Heart right ventricle (tissue), 16 donors: ENCODE data around the gene SUPT4H1. TPM values are rescaled to one million over a fixed set of nuclear protein-coding genes. Genes with fewer than 3 reads are reported as not detected.

Source experiments
- ATAC-seq, 8 donors: fragments of 200-7000 bp; cut with Tn5 transposase; one replicate each; pipeline ENCODE4 v1.9.1; 2020; ENCODE audit warnings: mild to moderate bottlenecking in 8 of 8, moderate library complexity in 8 of 8, moderate number of reproducible peaks in 1 of 8
- DNase-seq, 2 donors: peaks; one replicate each; pipeline ENCODE4 v3.0.0-alpha.2; 2020
- H3K27ac ChIP-seq, 10 donors: fragments of 200-600 bp; sonication (generic) in 2 of 10; one replicate each; pipeline versions ENCODE4 v1.5.0 to v1.8.0; 2020 to 2022; ENCODE audit warnings: mild to moderate bottlenecking in 3 of 10
- H3K27me3 ChIP-seq, 7 donors: fragments of 200-600 bp; one replicate each; pipeline ENCODE4 v1.8.0; 2021 to 2022; ENCODE audit warnings: mild to moderate bottlenecking in 2 of 7
- H3K36me3 ChIP-seq, 9 donors: fragments of 200-600 bp; sonication (generic) in 1 of 9; one replicate each; pipeline versions ENCODE4 v1.5.0 to v1.8.0; 2020 to 2022; ENCODE audit warnings: mild to moderate bottlenecking in 2 of 9
- H3K4me1 ChIP-seq, 9 donors: fragments of 200-600 bp; sonication (generic) in 1 of 9; one replicate each; pipeline versions ENCODE4 v1.5.0 to v1.8.0; 2020 to 2022; ENCODE audit warnings: mild to moderate bottlenecking in 4 of 9
- H3K4me3 ChIP-seq, 10 donors: fragments of 200-600 bp; sonication (generic) in 2 of 10; one replicate each; pipeline versions ENCODE4 v1.5.0 to v1.8.0; 2020 to 2022; ENCODE audit warnings: mild to moderate bottlenecking in 7 of 10, moderate library complexity in 2 of 10
- H3K9me3 ChIP-seq, 11 donors: fragments of 200-600 bp in 10 of 11; sonication (generic) in 2 of 11; one replicate each; pipeline versions ENCODE4 v1.5.0 to v1.8.0; 2013 to 2022; ENCODE audit warnings: mild to moderate bottlenecking in 2 of 11, control low read depth in 1 of 11, moderate library complexity in 1 of 11
- CTCF ChIP-seq, 9 donors: fragments of 200-600 bp; sonication (generic) in 2 of 9; IDR thresholded peaks; one replicate each; pipeline versions ENCODE4 v1.5.0 to v1.8.0; 2021 to 2022; ENCODE audit warnings: antibody characterized with exemption in 9 of 9, mild to moderate bottlenecking in 5 of 9, moderate library complexity in 1 of 9
- WGBS, 2 donors: extraction: QIAGEN DNeasy Blood & Tissue Kit; methylation state at CpG; one replicate each; pipeline ENCODE4 v1.1.7; 2013; ENCODE audit warnings: inconsistent platforms in 1 of 2; 5-methylcytosine and 5-hydroxymethylcytosine counted together
- intact Hi-C, 10 donors: fragments of 100-400 bp; cut with DNase I; formaldehyde crosslinking; loops; one replicate each; pipeline versions ENCODE4 v1.11.1 to v1.14.2; 2022
- polyA plus RNA-seq, 2 donors: library from polyadenylated mRNA; stranded (reverse); fragments of 200-250 nt; gene quantifications; one replicate each; pipeline ENCODE4 v1.2.3, GENCODE V29; 2013
- total RNA-seq, 10 donors: library from RNA; stranded (reverse); fragmentation: NEBNext Ultra II Directional in 3 of 10; extraction: Animal tissue kit (Norgen Biotek cat#: 25700) in 3 of 10; gene quantifications; one replicate each; pipeline versions ENCODE4 v1.2.1 to v1.2.4, GENCODE V29; 2021 to 2023
- donor health status: Arrhythmogenic right ventricular cardiomyopathy.
- donor health status: ischemic (EF 13 %, LVEDD 7.1; RV severe dilation, severe dysfunction).
- donor health status: healthy with polysubstance abuse.
- donor health status: DM: no; HTN: yes; CAD: no.
- donor health status: DM: no; HTN: no; CAD: no.
- donor health status: ischemic (EF 25% LVEDD 6.9; RV normal size, moderate dysfunction).
- donor health status: ischemic (EF 25% LVEDD 5.7; RV mildly dilated, moderate dysfunction).
- donor health status: healthy.
- donor health status: DM: yes; HTN: yes; CAD: no.
- donor health status: Ischemic cardiomyopathy.
- donor health status: ischemic (EF 35%, LVEDD 5.7; RV mildly dilated, moderate dysfunction).
- donor health status: nonischemic (EF 11% LVEDD 7.7; RV severe dilation, severe dysfunction).
- donor health status: DM: yes; HTN: yes; CAD: no.
- donor health status: PGD.
- donor health status: ischemic (EF 29% LVEDD 5.4; RV normal size, mild dysfunction).
- donor health status: nonischemic (EF 23%, LVEDD 6.1; RV moderate dilation, normal function).

SUPT4H1 gene
- total and polyA plus RNA-seq, 12 donors = 38.0 to 95.0 (median 59.8) TPM

GRCh38 chr17:58373923-58374322 lies 21.9 kb upstream of the SUPT4H1 start:
- Histone ChIP-seq H3K4me3 (no peak overlapping the region), H3K27ac (no peak overlapping the region), H3K4me1 (peaks cover 0 to 13% (median 0%) of the 10 kb centered on the region in 9 donors), H3K9me3 (no peaks in the 10 kb centered on the region), H3K36me3 (no peaks in the 10 kb centered on the region), H3K27me3 (no peaks in the 10 kb centered on the region)
- 90 to 98% methylated on average over 1 of the region's 1 CpG for WGBS, 2 donors
- no peak for TF ChIP-seq CTCF (IDR thresholded peaks at IDR 0.05)
- DNase-seq (no peak), ATAC-seq (no peak)
- intact Hi-C loops = no loop called here

GRCh38 chr17:58373003-58373402 lies 21.0 kb upstream of the SUPT4H1 start:
- TF ChIP-seq CTCF (IDR thresholded peaks at IDR 0.05) = no peak
- intact Hi-C loops = no loop called here
- no peak overlapping the region for H3K4me3 ChIP-seq
- DNase-seq (no peak), ATAC-seq (no peak)
- no peaks in the 10 kb centered on the region for H3K36me3 ChIP-seq
- 84 to 91% methylated on average over 5 of the region's 5 CpGs for WGBS, 2 donors
- H3K4me1 ChIP-seq = peaks cover 0 to 13% (median 0%) of the 10 kb centered on the region in 9 donors
- H3K27me3 ChIP-seq = no peaks in the 10 kb centered on the region
- no peaks in the 10 kb centered on the region for H3K9me3 ChIP-seq
- no peak overlapping the region for H3K27ac ChIP-seq

- WGBS, 2 donors = 62 to 64% methylated on average over 6 of the region's 6 CpGs
- Histone ChIP-seq H3K27ac (no peak overlapping the region), H3K27me3 (no peaks in the 10 kb centered on the region), H3K4me3 (no peak overlapping the region), H3K4me1 (peaks cover 0 to 11% (median 0%) of the 10 kb centered on the region in 9 donors), H3K9me3 (no peaks in the 10 kb centered on the region), H3K36me3 (no peaks in the 10 kb centered on the region)
- intact Hi-C loops = no loop called here
- TF ChIP-seq CTCF (IDR thresholded peaks at IDR 0.05) = no peak
- no peak for DNase-seq
- no peak for ATAC-seq
These were observed 19.4 kb upstream of the SUPT4H1 start for GRCh38 chr17:58371300-58371950.

- ATAC-seq = no peak
These were observed 18.7 kb upstream of the SUPT4H1 start for GRCh38 chr17:58370716-58371115.

More at GRCh38 chr17:58370716-58371115, 18.7 kb upstream of the SUPT4H1 start:
- no peaks in the 10 kb centered on the region for H3K9me3 ChIP-seq
- H3K27me3 ChIP-seq = no peaks in the 10 kb centered on the region
- no peak overlapping the region for H3K4me3 ChIP-seq
- no peak overlapping the region for H3K27ac ChIP-seq
- no peak for TF ChIP-seq CTCF (IDR thresholded peaks at IDR 0.05)
- intact Hi-C loops = no loop called here
- H3K36me3 ChIP-seq = no peaks in the 10 kb centered on the region
- peaks cover 0 to 4% (median 0%) of the 10 kb centered on the region in 9 donors for H3K4me1 ChIP-seq
- 75 to 81% methylated on average over 9 of the region's 9 CpGs for WGBS, 2 donors
- no peak for DNase-seq
